MM.1S (cell line): ENCODE results near the gene ADD3.

ENCODE experiments used
- DNase-seq: peaks from one replicate; pipeline ENCODE4 v3.0.0-alpha.2; 2015
- H2AFZ ChIP-seq: fragments of 300-600 bp; sonication (generic); 2 replicates; pipeline ENCODE4 v1.6.0; 2016; ENCODE audit warnings: antibody characterized with exemption, low read length
- H3F3A ChIP-seq: fragments of 300-600 bp; sonication (generic); 2 replicates; pipeline ENCODE4 v1.6.1; 2016; ENCODE audit warnings: mild to moderate bottlenecking, antibody characterized with exemption, low read length, moderate library complexity, mixed read lengths; ENCODE audit not compliant: insufficient read depth
- H3K27ac ChIP-seq: fragments of 300-600 bp; sonication (generic); 2 replicates; pipeline ENCODE4 v1.5.1; 2016; ENCODE audit warnings: mild to moderate bottlenecking, low read length
- H3K27me3 ChIP-seq: fragments of 300-600 bp; sonication (generic); replicated peaks from 2 replicates; pipeline ENCODE4 v1.6.0; 2016; ENCODE audit warnings: low read length; ENCODE audit not compliant: insufficient read depth
- H3K36me3 ChIP-seq: fragments of 300-600 bp; sonication (generic); replicated peaks from 2 replicates; pipeline ENCODE4 v1.6.1; 2016; ENCODE audit warnings: mild to moderate bottlenecking, low read length, mixed read lengths; ENCODE audit not compliant: insufficient read depth
- H3K4me1 ChIP-seq: fragments of 300-600 bp; sonication (generic); 2 replicates; pipeline ENCODE4 v1.6.1; 2016; ENCODE audit warnings: low read length, mixed read lengths
- H3K4me2 ChIP-seq: fragments of 300-600 bp; sonication (generic); 2 replicates; pipeline ENCODE4 v1.6.0; 2016; ENCODE audit warnings: low read depth, low read length
- H3K4me3 ChIP-seq: fragments of 300-600 bp; sonication (generic); 2 replicates; pipeline ENCODE4 v1.5.1; 2016; ENCODE audit warnings: low read length, mixed read lengths
- H3K79me2 ChIP-seq: fragments of 300-600 bp; sonication (generic); 2 replicates; pipeline ENCODE4 v1.6.1; 2016; ENCODE audit warnings: mixed run types, low read length, mixed read lengths
- H3K9ac ChIP-seq: fragments of 300-600 bp; sonication (generic); 2 replicates; pipeline ENCODE4 v1.6.1; 2016; ENCODE audit warnings: low read length, mixed read lengths
- H3K9me2 ChIP-seq: fragments of 300-600 bp; sonication (generic); replicated peaks from 2 replicates; pipeline ENCODE4 v1.6.1; 2016; ENCODE audit warnings: mild to moderate bottlenecking, low read length, mixed read lengths; ENCODE audit not compliant: insufficient read depth
- H3K9me3 ChIP-seq: fragments of 300-600 bp; sonication (generic); replicated peaks from 2 replicates; pipeline ENCODE4 v1.6.1; 2016; ENCODE audit warnings: mild to moderate bottlenecking, low read length, mixed read lengths; ENCODE audit not compliant: insufficient read depth
- H4K20me1 ChIP-seq: fragments of 300-600 bp; sonication (generic); 2 replicates; pipeline ENCODE4 v1.6.1; 2016; ENCODE audit warnings: mild to moderate bottlenecking, low read length, moderate library complexity, mixed read lengths; ENCODE audit not compliant: insufficient read depth
- EZH2 ChIP-seq: fragments of 300-600 bp; sonication (generic); optimal IDR thresholded peaks from 2 replicates; pipeline ENCODE3; 2017; ENCODE audit warnings: low read depth, mild to moderate bottlenecking, antibody characterized with exemption, low read length, mixed read lengths
- EZH2phosphoT487 ChIP-seq: fragments of 300-600 bp; sonication (generic); IDR thresholded peaks from 2 replicates; pipeline ENCODE4 v1.6.1; 2018; ENCODE audit warnings: antibody characterized with exemption, low read length
- TF ChIP-seq, protein P1 (sequence below): fragments of 300-600 bp; sonication (generic); IDR thresholded peaks from 2 replicates; pipeline ENCODE4 v1.5.1; 2016; ENCODE audit warnings: antibody characterized with exemption, low read length, mixed read lengths

Gene ADD3

GRCh38 chr10:110029450-110029849 is 21.7 kb downstream of the ADD3 start:
- TF ChIP-seq EZH2phosphoT487 = no peak
- TF ChIP-seq EZH2 = no peak
- no peaks in the 10 kb centered on the region for H3K4me1 ChIP-seq
- H3K9me2 ChIP-seq = no peaks in the 10 kb centered on the region
- H3K27me3 ChIP-seq = no peaks in the 10 kb centered on the region
- H3K79me2 ChIP-seq = peaks cover 69% of the 10 kb centered on the region
- no peaks in the 10 kb centered on the region for H4K20me1 ChIP-seq
- H2AFZ ChIP-seq = no peak overlapping the region
- H3K4me2 ChIP-seq = no peak overlapping the region
- H3K9ac ChIP-seq = no peak overlapping the region
- no peaks in the 10 kb centered on the region for H3F3A ChIP-seq
- DNase-seq = no peak
- no peak overlapping the region for H3K27ac ChIP-seq
- no peaks in the 10 kb centered on the region for H3K36me3 ChIP-seq
- H3K4me3 ChIP-seq = no peak overlapping the region
- no peaks in the 10 kb centered on the region for H3K9me3 ChIP-seq

DNA sequence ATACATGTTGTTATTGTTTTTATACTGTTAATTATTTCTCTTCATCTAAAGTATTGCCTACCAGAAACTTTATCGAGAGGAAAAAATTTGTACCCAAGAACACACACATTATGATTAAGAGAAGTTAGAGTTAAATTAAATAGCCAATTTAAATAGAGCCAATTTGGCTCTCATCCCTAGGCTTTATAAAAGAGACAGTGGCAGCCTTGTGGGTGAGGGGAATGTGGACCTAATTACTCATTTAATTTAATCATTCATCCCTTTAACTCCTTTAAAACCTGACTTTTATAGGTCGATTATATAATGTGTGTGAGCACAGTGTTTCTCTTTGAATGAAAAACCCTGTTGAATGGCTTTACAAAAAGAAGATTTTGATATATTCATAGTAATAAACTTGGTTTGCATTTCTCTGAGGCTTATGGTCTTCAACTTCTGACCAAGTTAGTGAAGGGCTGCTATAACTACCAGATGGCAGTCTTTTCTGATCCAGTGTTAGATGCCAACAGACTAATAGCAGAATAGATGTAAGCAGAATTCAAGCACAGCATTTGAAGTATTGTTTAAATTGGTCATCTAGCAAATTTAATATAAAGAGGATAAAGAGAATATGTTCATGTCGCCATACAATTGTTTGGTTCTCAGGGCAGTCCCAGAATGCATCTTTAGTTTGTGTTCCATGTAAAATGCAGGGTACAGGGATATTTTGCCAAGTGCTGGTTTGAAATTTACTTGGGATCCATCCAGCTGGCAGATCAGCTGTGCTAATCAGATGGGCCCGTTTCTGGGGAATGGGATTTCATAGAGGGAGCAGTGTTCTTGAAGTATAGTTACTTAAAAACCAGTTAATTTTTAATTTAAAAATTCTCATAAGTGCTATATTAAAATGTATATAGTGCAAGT is 25.3 kb downstream of the ADD3 start:
- DNase-seq = no peak

DNA sequence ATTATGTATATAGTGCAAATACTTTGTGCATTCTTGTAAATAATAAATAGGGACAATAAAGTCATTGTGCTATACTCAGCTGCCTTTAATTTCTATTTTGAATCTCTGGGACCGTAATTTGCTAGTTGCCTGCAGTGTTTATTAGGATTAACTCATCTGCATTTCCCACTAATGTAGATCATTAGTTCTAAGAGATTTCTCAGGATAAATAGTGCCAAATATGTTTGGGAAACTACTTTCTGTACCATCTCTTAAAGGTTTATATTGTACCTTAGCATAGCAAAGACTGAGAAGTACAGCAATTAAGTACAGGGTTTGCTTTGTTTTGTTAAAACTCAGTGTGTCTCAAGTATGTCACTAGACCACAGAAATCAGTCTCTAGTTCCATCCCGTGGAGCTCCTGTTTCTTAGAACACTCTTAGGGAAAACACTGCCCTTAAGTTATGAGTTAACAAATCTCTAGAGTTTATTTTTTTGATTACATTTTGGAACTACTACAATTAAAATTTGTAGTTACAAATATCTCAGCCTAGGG is 26.0 kb downstream of the ADD3 start:
- DNase-seq = no peak
- Histone ChIP-seq H3K4me3 (no peak overlapping the region), H3K9me2 (no peaks in the 10 kb centered on the region), H3K27me3 (no peaks in the 10 kb centered on the region), H3K4me2 (no peak overlapping the region), H3K4me1 (0 out of 2 replicates have a peak, but pooled peaks cover under 1% of the 10 kb centered on the region), H3K9me3 (no peaks in the 10 kb centered on the region), H2AFZ (no peak overlapping the region), H3K9ac (no peak overlapping the region), H3K27ac (no peak overlapping the region), H4K20me1 (no peaks in the 10 kb centered on the region), H3K36me3 (no peaks in the 10 kb centered on the region), H3K79me2 (peaks cover 49% of the 10 kb centered on the region), H3F3A (no peaks in the 10 kb centered on the region)
- TF ChIP-seq EZH2 (no peak), EZH2phosphoT487 (no peak)
- TF ChIP-seq, protein P1, sequence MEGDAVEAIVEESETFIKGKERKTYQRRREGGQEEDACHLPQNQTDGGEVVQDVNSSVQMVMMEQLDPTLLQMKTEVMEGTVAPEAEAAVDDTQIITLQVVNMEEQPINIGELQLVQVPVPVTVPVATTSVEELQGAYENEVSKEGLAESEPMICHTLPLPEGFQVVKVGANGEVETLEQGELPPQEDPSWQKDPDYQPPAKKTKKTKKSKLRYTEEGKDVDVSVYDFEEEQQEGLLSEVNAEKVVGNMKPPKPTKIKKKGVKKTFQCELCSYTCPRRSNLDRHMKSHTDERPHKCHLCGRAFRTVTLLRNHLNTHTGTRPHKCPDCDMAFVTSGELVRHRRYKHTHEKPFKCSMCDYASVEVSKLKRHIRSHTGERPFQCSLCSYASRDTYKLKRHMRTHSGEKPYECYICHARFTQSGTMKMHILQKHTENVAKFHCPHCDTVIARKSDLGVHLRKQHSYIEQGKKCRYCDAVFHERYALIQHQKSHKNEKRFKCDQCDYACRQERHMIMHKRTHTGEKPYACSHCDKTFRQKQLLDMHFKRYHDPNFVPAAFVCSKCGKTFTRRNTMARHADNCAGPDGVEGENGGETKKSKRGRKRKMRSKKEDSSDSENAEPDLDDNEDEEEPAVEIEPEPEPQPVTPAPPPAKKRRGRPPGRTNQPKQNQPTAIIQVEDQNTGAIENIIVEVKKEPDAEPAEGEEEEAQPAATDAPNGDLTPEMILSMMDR = no peak

More for the DNA sequence above, 25.3 kb downstream of the ADD3 start:
- no peak overlapping the region for H3K9ac ChIP-seq
- no peak overlapping the region for H3K27ac ChIP-seq
- H3K4me2 ChIP-seq = no peak overlapping the region
- H3K4me3 ChIP-seq = no peak overlapping the region
- no peaks in the 10 kb centered on the region for H3K9me3 ChIP-seq
- TF ChIP-seq EZH2phosphoT487 (no peak), EZH2 (no peak)
- TF ChIP-seq, protein P1 = no peak
- no peaks in the 10 kb centered on the region for H3K27me3 ChIP-seq
- no peak overlapping the region for H2AFZ ChIP-seq
- no peaks in the 10 kb centered on the region for H4K20me1 ChIP-seq
- H3K36me3 ChIP-seq = no peaks in the 10 kb centered on the region
- H3K9me2 ChIP-seq = no peaks in the 10 kb centered on the region
- no peaks in the 10 kb centered on the region for H3F3A ChIP-seq
- peaks cover 48% of the 10 kb centered on the region for H3K79me2 ChIP-seq
- no peaks in the 10 kb centered on the region for H3K4me1 ChIP-seq

DNA sequence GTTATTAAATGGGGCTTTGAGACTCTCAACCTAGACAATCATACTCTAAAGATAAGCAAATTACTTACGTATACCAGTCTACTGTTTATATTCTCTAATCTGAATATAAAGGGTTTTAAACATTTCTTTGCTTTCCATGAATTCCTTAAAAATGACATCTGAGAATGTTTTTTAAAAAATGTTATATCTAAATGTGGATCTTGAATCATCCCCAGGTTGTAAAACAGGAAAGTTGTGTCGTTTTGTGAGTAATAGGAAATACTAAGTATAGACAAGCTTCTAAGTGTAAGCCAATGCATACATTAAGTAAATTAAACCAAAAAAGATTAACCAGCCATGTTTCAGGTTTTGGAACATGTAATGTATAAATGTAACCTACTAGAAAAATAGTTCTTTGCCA is 26.8 kb downstream of the ADD3 start:
- TF ChIP-seq EZH2 (no peak), EZH2phosphoT487 (no peak)
- TF ChIP-seq, protein P1 = no peak
- peaks cover 8% of the 10 kb centered on the region for H3K4me1 ChIP-seq
- H3F3A ChIP-seq = no peaks in the 10 kb centered on the region
- no peak overlapping the region for H3K27ac ChIP-seq
- H4K20me1 ChIP-seq = no peaks in the 10 kb centered on the region
- H3K9me2 ChIP-seq = no peaks in the 10 kb centered on the region
- no peak overlapping the region for H3K4me3 ChIP-seq
- H3K27me3 ChIP-seq = no peaks in the 10 kb centered on the region
- DNase-seq = no peak
- no peak overlapping the region for H3K4me2 ChIP-seq
- H3K9me3 ChIP-seq = no peaks in the 10 kb centered on the region
- H3K79me2 ChIP-seq = peaks cover 43% of the 10 kb centered on the region
- H2AFZ ChIP-seq = no peak overlapping the region
- H3K9ac ChIP-seq = no peak overlapping the region
- no peaks in the 10 kb centered on the region for H3K36me3 ChIP-seq
